HFFc6 (cell line): ENCODE results near the gene CCT2. TPM values are rescaled to one million over a fixed set of nuclear protein-coding genes. Genes with fewer than 3 reads are reported as not detected.
A peak's percentile ranks its signal among the peaks of the same experiment; 100 is the strongest.

ENCODE experiments used
- DNase-seq: peaks from one replicate; pipeline ENCODE4 v3.0.0-alpha.2; 2018
- H3K27ac Mint-ChIP-seq: 2 replicates; pipeline ENCODE4 v1.8.0; 2020; ENCODE audit warnings: mild to moderate bottlenecking, mixed read lengths
- H3K27me3 Mint-ChIP-seq: 2 replicates; pipeline ENCODE4 v1.8.0; 2021; ENCODE audit warnings: mild to moderate bottlenecking, moderate library complexity, mixed read lengths; ENCODE audit not compliant: insufficient read depth
- H3K36me3 Mint-ChIP-seq: 2 replicates; pipeline ENCODE4 v1.8.0; 2021; ENCODE audit warnings: low read depth, mixed read lengths
- H3K4me1 Mint-ChIP-seq: 2 replicates; pipeline ENCODE4 v1.8.0; 2020; ENCODE audit warnings: low read depth, mixed read lengths
- H3K4me3 Mint-ChIP-seq: 2 replicates; pipeline ENCODE4 v1.8.0; 2020; ENCODE audit warnings: mild to moderate bottlenecking, moderate library complexity, mixed read lengths
- H3K9me3 Mint-ChIP-seq: 2 replicates; pipeline ENCODE4 v1.8.0; 2020; ENCODE audit warnings: mild to moderate bottlenecking, mixed read lengths
- CTCF ChIP-seq: fragments of 200-600 bp; sonication (generic); IDR thresholded peaks from 2 replicates; pipeline ENCODE4 v1.5.0; 2021; ENCODE audit warnings: antibody characterized with exemption, mild to moderate bottlenecking
- long read RNA-seq: library from polyadenylated mRNA; unstranded; transcript quantifications from one replicate; pipeline ENCODE4 v2.0.0, GENCODE V29; 2019
- total RNA-seq, 6 experiments: library from RNA; stranded (reverse); fragmentation: NEBNext Ultra II Directional; extraction: Animal tissue kit (Norgen Biotek cat#: 25700); gene quantifications; 2 replicates in 1 of 6; 3 replicates in 5 of 6; pipeline ENCODE4 v1.2.3, GENCODE V29; 2021

Gene CCT2
- 100 to 1,000 TPM; 229 to 305 (median 232) TPM for total RNA-seq
- long read RNA-seq, transcript CCT2-201 (16 exons, 2,041 nt) = major isoform, 219 of 312 reads
- long read RNA-seq, partial matches to known transcripts = 74 of 312 reads
- long read RNA-seq, other reads (novel, unspliced or antisense) = 15 of 312 reads

- H3K9me3 Mint-ChIP-seq = no peaks in the 10 kb centered on the region
- TF ChIP-seq CTCF = peak; percentile 67
- peaks cover 10% of the 10 kb centered on the region for H3K4me1 Mint-ChIP-seq
- H3K4me3 Mint-ChIP-seq = peak within 1 kb of the TSS; percentile 97
- peaks cover 28% of the 10 kb centered on the region for H3K36me3 Mint-ChIP-seq
- H3K27me3 Mint-ChIP-seq = peaks cover 2% of the 10 kb centered on the region
- H3K27ac Mint-ChIP-seq = peak within 1 kb of the TSS; percentile 97
- DNase-seq = peak; percentile 93
These were observed at the start of gene CCT2 for GRCh38 chr12:69585189-69586062. Gene CCT2 (plus strand): TSS chr12:69585459. CDS start chr12:69585522, 63 bp downstream.

- Mint-ChIP-seq H3K9me3 (peaks cover 18% of the 10 kb centered on the region), H3K36me3 (peaks cover 31% of the 10 kb centered on the region), H3K27me3 (no peaks in the 10 kb centered on the region), H3K4me1 (peaks cover 29% of the 10 kb centered on the region), H3K27ac (peak overlapping the region; percentile 56), H3K4me3 (0 out of 2 replicates have a peak overlapping the region, but pooled peaks have one; percentile 0)
- peak; percentile 92 for DNase-seq
- TF ChIP-seq CTCF = peak; percentile 54
These were observed 44.3 kb upstream of the CCT2 start for GRCh38 chr12:69540987-69541386.

- H3K27ac Mint-ChIP-seq = no peak overlapping the region
- peaks cover 18% of the 10 kb centered on the region for H3K9me3 Mint-ChIP-seq
- peaks cover 15% of the 10 kb centered on the region for H3K4me1 Mint-ChIP-seq
- H3K27me3 Mint-ChIP-seq = no peaks in the 10 kb centered on the region
- no peak for TF ChIP-seq CTCF
- DNase-seq = no peak
- H3K36me3 Mint-ChIP-seq = peaks cover 32% of the 10 kb centered on the region
- H3K4me3 Mint-ChIP-seq = no peak overlapping the region
These were observed 41.2 kb upstream of the CCT2 start for GRCh38 chr12:69544087-69544486.

GRCh38 chr12:69545081-69545480 is 40.2 kb upstream of the CCT2 start:
- Mint-ChIP-seq H3K27me3 (no peaks in the 10 kb centered on the region), H3K4me3 (no peak overlapping the region)
- no peak for DNase-seq

More at GRCh38 chr12:69545081-69545480, 40.2 kb upstream of the CCT2 start:
- TF ChIP-seq CTCF = no peak
- Mint-ChIP-seq H3K27ac (no peak overlapping the region), H3K4me1 (peaks cover 14% of the 10 kb centered on the region), H3K36me3 (peaks cover 32% of the 10 kb centered on the region), H3K9me3 (peaks cover 18% of the 10 kb centered on the region)
